ENCODE data around the gene SLC16A12. TPM values are rescaled to one million over a fixed set of nuclear protein-coding genes. Genes with fewer than 3 reads are reported as not detected.

The SLC16A12 gene
- total RNA-seq, 1 donor from 2014 or later: 2.6 TPM

GRCh38 chr10:89515031-89515841 is 20.2 kb downstream of the SLC16A12 start:
- Mint-ChIP-seq H3K27me3 (ENCODE audit: low read depth) (no peaks in the 10 kb centered on the region), H3K9me3 (ENCODE audit: low read depth) (no peaks in the 10 kb centered on the region), H3K4me3 (ENCODE audit: unreplicated experiment) (peak overlapping the region; percentile 60), H3K4me1 (ENCODE audit: low read depth) (peaks cover 67% of the 10 kb centered on the region), H3K36me3 (ENCODE audit: low read depth) (no peaks in the 10 kb centered on the region), H3K27ac (ENCODE audit: unreplicated experiment) (peak overlapping the region; percentile 98)
- no peak for DNase-seq (ENCODE audit: low spot score)
- TF ChIP-seq CTCF (IDR thresholded peaks at IDR 0.05): no peak

- peaks cover 5% of the 10 kb centered on the region for H3K9me3 Mint-ChIP-seq (ENCODE audit: low read depth)
- DNase-seq (ENCODE audit: low spot score): no peak
- H3K4me1 Mint-ChIP-seq (ENCODE audit: low read depth): peaks cover 47% of the 10 kb centered on the region
- no peaks in the 10 kb centered on the region for H3K27me3 Mint-ChIP-seq (ENCODE audit: low read depth)
- H3K27ac Mint-ChIP-seq (ENCODE audit: unreplicated experiment): no peak overlapping the region
- H3K4me3 Mint-ChIP-seq (ENCODE audit: unreplicated experiment): no peak overlapping the region
- TF ChIP-seq CTCF (IDR thresholded peaks at IDR 0.05): no peak
- H3K36me3 Mint-ChIP-seq (ENCODE audit: low read depth): peaks cover 6% of the 10 kb centered on the region
Measured at GRCh38 chr10:89513206-89513605, 22.2 kb downstream of the SLC16A12 start.

GRCh38 chr10:89505640-89506275 is 29.6 kb downstream of the SLC16A12 start:
- peaks cover 38% of the 10 kb centered on the region for H3K4me1 Mint-ChIP-seq (ENCODE audit: low read depth)
- H3K27ac Mint-ChIP-seq (ENCODE audit: unreplicated experiment): no peak overlapping the region
- H3K4me3 Mint-ChIP-seq (ENCODE audit: unreplicated experiment): no peak overlapping the region
- peaks cover 11% of the 10 kb centered on the region for H3K9me3 Mint-ChIP-seq (ENCODE audit: low read depth)
- TF ChIP-seq CTCF (IDR thresholded peaks at IDR 0.05): no peak
- no peak for DNase-seq (ENCODE audit: low spot score)
- H3K27me3 Mint-ChIP-seq (ENCODE audit: low read depth): no peaks in the 10 kb centered on the region
- peaks cover 6% of the 10 kb centered on the region for H3K36me3 Mint-ChIP-seq (ENCODE audit: low read depth)

DNA sequence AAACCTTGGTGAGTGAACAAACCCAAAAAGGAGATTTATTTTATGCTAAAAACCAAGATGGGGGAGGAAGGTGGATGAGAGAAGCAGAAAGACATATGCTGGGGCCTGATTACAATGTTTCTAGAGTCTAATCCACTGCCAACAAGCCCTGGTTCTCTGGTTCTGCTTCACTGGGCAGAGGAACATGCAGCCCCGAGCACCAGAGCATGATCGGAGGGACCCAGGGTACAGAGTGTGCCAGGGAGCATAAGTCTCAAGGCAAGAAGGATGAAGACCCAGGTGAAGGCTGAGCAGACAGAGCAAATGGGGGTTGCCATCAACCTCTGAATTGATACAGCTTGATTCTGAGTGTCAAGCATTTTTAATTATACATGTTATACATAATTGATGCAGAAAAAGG is 30.7 kb downstream of the SLC16A12 start:
- peaks cover 42% of the 10 kb centered on the region for H3K4me1 Mint-ChIP-seq (ENCODE audit: low read depth)
- DNase-seq (ENCODE audit: low spot score): no peak
- H3K27me3 Mint-ChIP-seq (ENCODE audit: low read depth): no peaks in the 10 kb centered on the region
- H3K36me3 Mint-ChIP-seq (ENCODE audit: low read depth): peaks cover 4% of the 10 kb centered on the region
- H3K27ac Mint-ChIP-seq (ENCODE audit: unreplicated experiment): no peak overlapping the region
- no peak overlapping the region for H3K4me3 Mint-ChIP-seq (ENCODE audit: unreplicated experiment)
- no peak for TF ChIP-seq CTCF (IDR thresholded peaks at IDR 0.05)
- H3K9me3 Mint-ChIP-seq (ENCODE audit: low read depth): peaks cover 14% of the 10 kb centered on the region

GRCh38 chr10:89503652-89504370 is 31.6 kb downstream of the SLC16A12 start:
- Mint-ChIP-seq H3K9me3 (ENCODE audit: low read depth) (peaks cover 11% of the 10 kb centered on the region), H3K27me3 (ENCODE audit: low read depth) (no peaks in the 10 kb centered on the region), H3K4me1 (ENCODE audit: low read depth) (peaks cover 42% of the 10 kb centered on the region), H3K36me3 (ENCODE audit: low read depth) (peaks cover 3% of the 10 kb centered on the region), H3K27ac (ENCODE audit: unreplicated experiment) (peak overlapping the region; percentile 79), H3K4me3 (ENCODE audit: unreplicated experiment) (no peak overlapping the region)
- TF ChIP-seq CTCF (IDR thresholded peaks at IDR 0.05): no peak
- DNase-seq (ENCODE audit: low spot score): no peak
